SKM-1 treated with dmso at 0.1 percent for 144 hours (cell line): ENCODE data around the gene FAM83E.

ENCODE experiments used
- DNase-seq: peaks from one replicate; lab custom pipeline; 2025; ENCODE audit not compliant: unreplicated experiment; lab: John Stamatoyannopoulos, UW

The FAM83E gene

GRCh38 chr19:48629297-48629598 is 14.4 kb upstream of the FAM83E start:
- no peak for DNase-seq

GRCh38 chr19:48628486-48629296 is 13.8 kb upstream of the FAM83E start:
- no peak for DNase-seq

- no peak for DNase-seq
Measured at GRCh38 chr19:48627865-48628314, 13.0 kb upstream of the FAM83E start.

- no peak for DNase-seq
Measured at GRCh38 chr19:48627201-48627864, 12.5 kb upstream of the FAM83E start.

- no peak for DNase-seq
Measured at GRCh38 chr19:48625891-48626327, 11.0 kb upstream of the FAM83E start.

- no peak for DNase-seq
Measured at GRCh38 chr19:48624791-48625723, 10.2 kb upstream of the FAM83E start.

- no peak for DNase-seq
Measured at GRCh38 chr19:48624067-48624594, 9.3 kb upstream of the FAM83E start.

GRCh38 chr19:48623556-48624066 is 8.7 kb upstream of the FAM83E start:
- no peak for DNase-seq

- DNase-seq = no peak
Measured at GRCh38 chr19:48619692-48620585, 5.1 kb upstream of the FAM83E start.

- peak; percentile 91 for DNase-seq
Measured at GRCh38 chr19:48618916-48619691, 4.2 kb upstream of the FAM83E start, which contains the start of the genes RPL18 and SPHK2. Gene RPL18 (minus strand): TSS chr19:48619178. CDS start chr19:48619143, 35 bp downstream. Gene SPHK2 (plus strand): TSS chr19:48619506. CDS start chr19:48620515, 1,009 bp downstream.

GRCh38 chr19:48618278-48618915 is 3.5 kb upstream of the FAM83E start:
- no peak for DNase-seq

- no peak for DNase-seq
Measured at GRCh38 chr19:48617146-48617937, 2.5 kb upstream of the FAM83E start.

- DNase-seq = no peak
Measured at GRCh38 chr19:48616491-48617056, 1.7 kb upstream of the FAM83E start.

- no peak for DNase-seq
Measured at GRCh38 chr19:48616041-48616436, 1.2 kb upstream of the FAM83E start.

- no peak for DNase-seq
Measured at GRCh38 chr19:48615231-48616040, 560 bp upstream of the FAM83E start.

GRCh38 chr19:48613852-48614435 is 932 bp downstream of the FAM83E start:
- no peak for DNase-seq
